Measurements from ENCODE around the gene CNTNAP5. TPM values are rescaled to one million over a fixed set of nuclear protein-coding genes. Genes with fewer than 3 reads are reported as not detected.

Gene CNTNAP5
- total RNA-seq, 3 donors from 2014 or later (not counting 1 experiment from before 2014, with no cell fraction given) = not detected

DNA sequence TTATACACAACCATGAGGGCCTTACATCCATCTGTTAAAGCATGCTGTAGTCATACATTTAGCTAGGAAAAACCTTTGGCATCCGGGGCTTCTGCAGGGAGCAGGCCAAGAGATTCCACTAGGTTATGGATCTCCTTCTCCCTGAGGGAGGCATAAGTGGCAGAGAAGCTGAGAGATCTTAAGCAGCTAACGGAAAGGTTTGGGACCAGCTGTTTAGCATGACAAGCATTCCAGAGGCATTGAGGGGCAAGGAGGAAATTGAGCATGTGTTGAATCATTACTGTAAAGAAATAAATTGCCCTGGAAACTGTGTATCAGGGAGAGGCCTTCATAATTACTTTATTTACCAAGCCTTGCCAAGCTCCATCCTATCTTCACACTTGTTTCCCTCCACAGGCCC is 643.1 kb downstream of the CNTNAP5 start:
- Histone ChIP-seq H3K4me3 (ENCODE audit: low read length) (no peak overlapping the region), H3K27ac (ENCODE audit: low read length) (no peak overlapping the region), H3K9me3 (ENCODE audit: control insufficient read depth, insufficient read depth, low read length) (no peaks in the 10 kb centered on the region), H3K4me1 (ENCODE audit: control insufficient read depth, insufficient read depth, low read length) (no peaks in the 10 kb centered on the region), H3K27me3 (ENCODE audit: control insufficient read depth, insufficient read depth, low read length) (no peaks in the 10 kb centered on the region), H3K36me3 (ENCODE audit: control insufficient read depth, insufficient read depth, low read length) (no peaks in the 10 kb centered on the region)
- no peak overlapping the region for H3K4me3 Mint-ChIP-seq
- DNase-seq = no peak
- H3K4me1 Mint-ChIP-seq = no peaks in the 10 kb centered on the region
- WGBS (ENCODE audit: insufficient coverage) = 58% methylated on average over 2 of the region's 2 CpGs
- ATAC-seq = no peak
- no peak overlapping the region for H3K27ac Mint-ChIP-seq
- intact Hi-C loops (cut with micrococcal nuclease) = no loop called here
- TF ChIP-seq, protein P1, sequence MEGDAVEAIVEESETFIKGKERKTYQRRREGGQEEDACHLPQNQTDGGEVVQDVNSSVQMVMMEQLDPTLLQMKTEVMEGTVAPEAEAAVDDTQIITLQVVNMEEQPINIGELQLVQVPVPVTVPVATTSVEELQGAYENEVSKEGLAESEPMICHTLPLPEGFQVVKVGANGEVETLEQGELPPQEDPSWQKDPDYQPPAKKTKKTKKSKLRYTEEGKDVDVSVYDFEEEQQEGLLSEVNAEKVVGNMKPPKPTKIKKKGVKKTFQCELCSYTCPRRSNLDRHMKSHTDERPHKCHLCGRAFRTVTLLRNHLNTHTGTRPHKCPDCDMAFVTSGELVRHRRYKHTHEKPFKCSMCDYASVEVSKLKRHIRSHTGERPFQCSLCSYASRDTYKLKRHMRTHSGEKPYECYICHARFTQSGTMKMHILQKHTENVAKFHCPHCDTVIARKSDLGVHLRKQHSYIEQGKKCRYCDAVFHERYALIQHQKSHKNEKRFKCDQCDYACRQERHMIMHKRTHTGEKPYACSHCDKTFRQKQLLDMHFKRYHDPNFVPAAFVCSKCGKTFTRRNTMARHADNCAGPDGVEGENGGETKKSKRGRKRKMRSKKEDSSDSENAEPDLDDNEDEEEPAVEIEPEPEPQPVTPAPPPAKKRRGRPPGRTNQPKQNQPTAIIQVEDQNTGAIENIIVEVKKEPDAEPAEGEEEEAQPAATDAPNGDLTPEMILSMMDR (IDR thresholded peaks at IDR 0.05) = no peak
- peaks cover 11 to 15% of the 10 kb centered on the region in 2 donors for H3K9me3 Mint-ChIP-seq
- no peaks in the 10 kb centered on the region for H3K36me3 Mint-ChIP-seq
- H3K27me3 Mint-ChIP-seq (ENCODE audit: low read depth in 2 of 2) = no peaks in the 10 kb centered on the region

GRCh38 chr2:124670187-124670586 is 645.1 kb downstream of the CNTNAP5 start:
- Mint-ChIP-seq H3K27me3 (ENCODE audit: low read depth in 2 of 2) (no peaks in the 10 kb centered on the region), H3K36me3 (no peaks in the 10 kb centered on the region), H3K4me3 (no peak overlapping the region), H3K9me3 (peaks cover 16 to 21% of the 10 kb centered on the region in 2 donors), H3K27ac (no peak overlapping the region), H3K4me1 (no peaks in the 10 kb centered on the region)
- ATAC-seq (no peak), DNase-seq (no peak)
- Histone ChIP-seq H3K9me3 (ENCODE audit: control insufficient read depth, insufficient read depth, low read length) (no peaks in the 10 kb centered on the region), H3K4me3 (ENCODE audit: low read length) (no peak overlapping the region), H3K27me3 (ENCODE audit: control insufficient read depth, insufficient read depth, low read length) (no peaks in the 10 kb centered on the region), H3K4me1 (ENCODE audit: control insufficient read depth, insufficient read depth, low read length) (no peaks in the 10 kb centered on the region), H3K36me3 (ENCODE audit: control insufficient read depth, insufficient read depth, low read length) (no peaks in the 10 kb centered on the region), H3K27ac (ENCODE audit: low read length) (no peak overlapping the region)
- intact Hi-C loops (cut with micrococcal nuclease) = no loop called here
- TF ChIP-seq, protein P1 (IDR thresholded peaks at IDR 0.05) = no peak

- no peak for ATAC-seq
- Histone ChIP-seq H3K4me3 (ENCODE audit: low read length) (no peak overlapping the region), H3K27ac (ENCODE audit: low read length) (no peak overlapping the region), H3K27me3 (ENCODE audit: control insufficient read depth, insufficient read depth, low read length) (no peaks in the 10 kb centered on the region), H3K4me1 (ENCODE audit: control insufficient read depth, insufficient read depth, low read length) (no peaks in the 10 kb centered on the region), H3K36me3 (ENCODE audit: control insufficient read depth, insufficient read depth, low read length) (no peaks in the 10 kb centered on the region), H3K9me3 (ENCODE audit: control insufficient read depth, insufficient read depth, low read length) (peaks cover 8% of the 10 kb centered on the region)
- Mint-ChIP-seq H3K36me3 (no peaks in the 10 kb centered on the region), H3K4me3 (no peak overlapping the region), H3K9me3 (peaks cover 14 to 33% of the 10 kb centered on the region in 2 donors), H3K27me3 (ENCODE audit: low read depth in 2 of 2) (no peaks in the 10 kb centered on the region), H3K4me1 (no peaks in the 10 kb centered on the region), H3K27ac (no peak overlapping the region)
- TF ChIP-seq, protein P1 (IDR thresholded peaks at IDR 0.05) = no peak
- 89% methylated on average over 2 of the region's 2 CpGs for WGBS (ENCODE audit: insufficient coverage)
- intact Hi-C loops (cut with micrococcal nuclease) = no loop called here
- no peak for DNase-seq
Observed at GRCh38 chr2:124678043-124678442, 653.0 kb downstream of the CNTNAP5 start.

All from natural killer cell (primary cell).